Measurements from ENCODE around the gene TTF2. TPM values are rescaled to one million over a fixed set of nuclear protein-coding genes. Genes with fewer than 3 reads are reported as not detected.
"Not testable (repeated sequence)": the region's sequence is repeated elsewhere in the genome, so short reads cannot be mapped to it uniquely, and the experiment has no call there.

Gene TTF2
- polyA plus RNA-seq, 1 donor = 32.1 TPM

- DNase-seq = no peak
Measured at GRCh38 chr1:117150316-117150715, 90.2 kb downstream of the TTF2 start.

- DNase-seq = not testable (repeated sequence)
Measured at GRCh38 chr1:117151305-117151704, 91.2 kb downstream of the TTF2 start.

Other genes with a start within 250 kb of the TTF2 start
- 56.6 TPM for gene PTGFRN, start 150.4 kb upstream of the TTF2 start, polyA plus RNA-seq (ENCODE audit: insufficient read length)
- gene CD101, start 58.6 kb upstream of the TTF2 start, polyA plus RNA-seq (ENCODE audit: insufficient read length) = 3.6 TPM
- 29.5 TPM for gene TRIM45, start 61.4 kb downstream of the TTF2 start, polyA plus RNA-seq (ENCODE audit: insufficient read length)
- 24.9 TPM for gene VTCN1, start 150.6 kb downstream of the TTF2 start, polyA plus RNA-seq (ENCODE audit: insufficient read length)